Brain microvascular endothelial cell (primary cell): ENCODE data around the gene TSTD2.

Experiments
- DNase-seq: peaks from one replicate; pipeline ENCODE4 v3.0.0-alpha.2; 2020
- H3K27ac ChIP-seq: fragments of 250-450 bp; sonication (Bioruptor Pico); 2 replicates; pipeline ENCODE4 v1.5.1; 2020; ENCODE audit warnings: mild to moderate bottlenecking, moderate library complexity
- H3K27me3 ChIP-seq: fragments of 250-450 bp; sonication (Bioruptor Pico); replicated peaks from 2 replicates; pipeline ENCODE4 v1.5.1; 2020; ENCODE audit warnings: mild to moderate bottlenecking
- H3K36me3 ChIP-seq: fragments of 250-450 bp; sonication (Bioruptor Pico); replicated peaks from 2 replicates; pipeline ENCODE4 v1.5.1; 2020; ENCODE audit warnings: mild to moderate bottlenecking
- H3K4me3 ChIP-seq: 2 replicates; pipeline ENCODE4 v1.5.1; 2011; ENCODE audit warnings: low read depth, mild to moderate bottlenecking, control low read depth, low read length, moderate library complexity
- CTCF ChIP-seq: IDR thresholded peaks from 2 replicates; pipeline ENCODE4 v1.5.1; 2011; ENCODE audit warnings: low read depth, mild to moderate bottlenecking, moderate library complexity, low read length, control low read depth, inconsistent platforms; ENCODE audit errors: missing control alignments
- in situ Hi-C: cut with HindIII; loops from 2 replicates; pipeline ENCODE4 v1.10.0; 2017; ENCODE audit warnings: low sequenced_read_pairs, low pct_ligation_motif_present

Gene TSTD2

GRCh38 chr9:97567182-97567893 lies 65.8 kb downstream of the TSTD2 start:
- no peak for TF ChIP-seq CTCF
- DNase-seq = no peak
- no peak overlapping the region for H3K4me3 ChIP-seq
- in situ Hi-C loops = no loop called here
- H3K27ac ChIP-seq = no peak overlapping the region
- H3K36me3 ChIP-seq = no peaks in the 10 kb centered on the region
- H3K27me3 ChIP-seq = no peaks in the 10 kb centered on the region

DNA sequence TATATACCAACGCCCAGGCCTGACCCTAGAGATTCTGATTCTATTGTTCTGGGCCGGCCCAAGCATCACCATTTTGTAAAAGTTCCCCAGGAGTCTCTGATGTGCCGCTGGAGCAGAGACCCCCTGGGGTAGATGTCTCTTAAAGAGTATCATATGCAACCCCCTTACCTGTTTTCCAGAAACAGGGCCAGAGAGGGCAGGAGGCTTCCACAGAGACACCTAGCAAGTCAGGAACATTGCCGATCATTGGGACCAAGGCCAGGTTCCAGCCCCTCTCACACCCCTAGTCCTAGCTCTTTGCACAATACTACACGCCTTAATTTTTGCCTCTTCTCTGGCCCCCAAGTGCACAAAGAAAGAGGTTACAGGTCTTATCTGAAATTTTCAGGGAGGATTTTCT lies 67.9 kb downstream of the TSTD2 start:
- Histone ChIP-seq H3K27ac (no peak overlapping the region), H3K27me3 (no peaks in the 10 kb centered on the region)

GRCh38 chr9:97564291-97565175 lies 68.6 kb downstream of the TSTD2 start:
- peak; percentile 63 for DNase-seq
- H3K27me3 ChIP-seq = no peaks in the 10 kb centered on the region
- in situ Hi-C loops = no loop called here
- H3K4me3 ChIP-seq = no peak overlapping the region
- no peaks in the 10 kb centered on the region for H3K36me3 ChIP-seq
- no peak for TF ChIP-seq CTCF
- H3K27ac ChIP-seq = no peak overlapping the region

More for the DNA sequence above, 67.9 kb downstream of the TSTD2 start:
- no peak overlapping the region for H3K4me3 ChIP-seq
- in situ Hi-C loops = no loop called here
- H3K36me3 ChIP-seq = no peaks in the 10 kb centered on the region
- no peak for DNase-seq
- TF ChIP-seq CTCF = no peak

- no peak overlapping the region for H3K4me3 ChIP-seq
- no peak for DNase-seq
- H3K36me3 ChIP-seq = no peaks in the 10 kb centered on the region
- no peak overlapping the region for H3K27ac ChIP-seq
- no peaks in the 10 kb centered on the region for H3K27me3 ChIP-seq
- in situ Hi-C loops = no loop called here
- no peak for TF ChIP-seq CTCF
Measured at GRCh38 chr9:97563458-97564135, 69.6 kb downstream of the TSTD2 start.

DNA sequence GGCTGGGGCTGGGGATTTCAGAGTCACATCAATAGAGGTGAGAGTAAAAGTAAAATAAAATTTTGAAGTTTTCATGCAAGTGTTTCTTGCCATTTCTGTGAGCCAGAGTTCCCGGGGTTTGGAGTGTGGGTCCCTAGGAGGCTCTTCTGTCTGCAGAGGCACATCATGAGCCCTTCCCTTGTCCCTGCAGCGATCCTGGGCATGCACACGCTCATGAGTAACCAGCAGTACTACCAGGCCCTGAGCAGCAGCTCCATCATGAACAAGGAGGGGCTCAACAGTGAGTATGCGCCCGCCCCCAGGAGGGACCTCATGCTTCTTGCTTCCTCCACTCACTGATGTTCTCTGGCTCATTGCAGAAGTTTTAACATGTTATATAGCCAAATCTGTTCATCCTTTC lies 70.6 kb downstream of the TSTD2 start:
- no peak for TF ChIP-seq CTCF
- H3K27me3 ChIP-seq = no peaks in the 10 kb centered on the region
- H3K4me3 ChIP-seq = no peak overlapping the region
- DNase-seq = no peak
- H3K36me3 ChIP-seq = no peaks in the 10 kb centered on the region
- H3K27ac ChIP-seq = no peak overlapping the region
- in situ Hi-C loops = no loop called here
